WTC11 (cell line): ENCODE measurements around the gene ANKLE2.
"Not testable (repeated sequence)": the region's sequence is repeated elsewhere in the genome, so short reads cannot be mapped to it uniquely, and the experiment has no call there.

ENCODE experiments used
- GABPB1 ChIP-seq: sonication (generic); formaldehyde crosslinking; IDR thresholded peaks from 2 replicates; pipeline ENCODE4 v1.8.1; 2023; ENCODE audit warnings: mild to moderate bottlenecking, missing genetic modification reagents
- HMGA2 ChIP-seq: fragments of 250-450 bp; sonication (Bioruptor Pico); IDR thresholded peaks from 2 replicates; pipeline ENCODE4 v1.4.0; 2021; ENCODE audit warnings: mild to moderate bottlenecking, moderate library complexity
- NFYB ChIP-seq: sonication (generic); formaldehyde crosslinking; conservative IDR thresholded peaks from 2 replicates; pipeline ENCODE4 v1.8.0; 2022; ENCODE audit warnings: low read depth, missing genetic modification reagents
- NR3C1 ChIP-seq: sonication (generic); formaldehyde crosslinking; conservative IDR thresholded peaks from 2 replicates; pipeline ENCODE4 v1.8.1; 2023; ENCODE audit warnings: low read depth, mild to moderate bottlenecking, missing genetic modification reagents
- TEAD1 ChIP-seq: sonication (generic); formaldehyde crosslinking; IDR thresholded peaks from 2 replicates; pipeline ENCODE4 v1.8.0; 2022; ENCODE audit warnings: mild to moderate bottlenecking, missing genetic modification reagents
- ZNF121 ChIP-seq: sonication (generic); formaldehyde crosslinking; IDR thresholded peaks from 2 replicates; pipeline ENCODE4 v1.8.0; 2023; ENCODE audit warnings: missing genetic modification reagents
- ZNF416 ChIP-seq: fragments of 250-450 bp; sonication (Bioruptor Pico); IDR thresholded peaks from 2 replicates; pipeline ENCODE4 v1.9.0; 2021; ENCODE audit warnings: mild to moderate bottlenecking, inconsistent platforms
- TF ChIP-seq, protein P1 (sequence below): sonication (generic); formaldehyde crosslinking; IDR thresholded peaks from 2 replicates; pipeline ENCODE4 v1.8.0; 2022; ENCODE audit warnings: mild to moderate bottlenecking, missing genetic modification reagents
- TF ChIP-seq, protein P2 (sequence below): fragments of 200-600 bp; IDR thresholded peaks from 2 replicates; pipeline ENCODE4 v1.8.0; 2022; ENCODE audit warnings: antibody characterized with exemption
- TF ChIP-seq, protein P3 (sequence below): sonication (generic); formaldehyde crosslinking; IDR thresholded peaks from 2 replicates; pipeline ENCODE4 v1.8.1; 2022; ENCODE audit warnings: mild to moderate bottlenecking, moderate library complexity, missing genetic modification reagents
- TF ChIP-seq, protein P4 (sequence below): sonication (generic); formaldehyde crosslinking; IDR thresholded peaks from 2 replicates; pipeline ENCODE4 v1.8.0; 2023; ENCODE audit warnings: missing genetic modification reagents
- TF ChIP-seq, protein P5 (sequence below): sonication (generic); formaldehyde crosslinking; conservative IDR thresholded peaks from 2 replicates; pipeline ENCODE4 v1.8.1; 2022; ENCODE audit warnings: mild to moderate bottlenecking, missing genetic modification reagents

- TF ChIP-seq GABPB1 (CRISPR knock-in tag); HMGA2 (CRISPR knock-in tag); NFYB (CRISPR knock-in tag); ZNF416 (CRISPR knock-in tag); NR3C1 (CRISPR knock-in tag); TEAD1 (CRISPR knock-in tag); ZNF121: not testable (repeated sequence)
- TF ChIP-seq, protein P1, sequence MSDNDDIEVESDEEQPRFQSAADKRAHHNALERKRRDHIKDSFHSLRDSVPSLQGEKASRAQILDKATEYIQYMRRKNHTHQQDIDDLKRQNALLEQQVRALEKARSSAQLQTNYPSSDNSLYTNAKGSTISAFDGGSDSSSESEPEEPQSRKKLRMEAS (CRISPR knock-in tag), result not testable (repeated sequence)
- TF ChIP-seq, protein P2, sequence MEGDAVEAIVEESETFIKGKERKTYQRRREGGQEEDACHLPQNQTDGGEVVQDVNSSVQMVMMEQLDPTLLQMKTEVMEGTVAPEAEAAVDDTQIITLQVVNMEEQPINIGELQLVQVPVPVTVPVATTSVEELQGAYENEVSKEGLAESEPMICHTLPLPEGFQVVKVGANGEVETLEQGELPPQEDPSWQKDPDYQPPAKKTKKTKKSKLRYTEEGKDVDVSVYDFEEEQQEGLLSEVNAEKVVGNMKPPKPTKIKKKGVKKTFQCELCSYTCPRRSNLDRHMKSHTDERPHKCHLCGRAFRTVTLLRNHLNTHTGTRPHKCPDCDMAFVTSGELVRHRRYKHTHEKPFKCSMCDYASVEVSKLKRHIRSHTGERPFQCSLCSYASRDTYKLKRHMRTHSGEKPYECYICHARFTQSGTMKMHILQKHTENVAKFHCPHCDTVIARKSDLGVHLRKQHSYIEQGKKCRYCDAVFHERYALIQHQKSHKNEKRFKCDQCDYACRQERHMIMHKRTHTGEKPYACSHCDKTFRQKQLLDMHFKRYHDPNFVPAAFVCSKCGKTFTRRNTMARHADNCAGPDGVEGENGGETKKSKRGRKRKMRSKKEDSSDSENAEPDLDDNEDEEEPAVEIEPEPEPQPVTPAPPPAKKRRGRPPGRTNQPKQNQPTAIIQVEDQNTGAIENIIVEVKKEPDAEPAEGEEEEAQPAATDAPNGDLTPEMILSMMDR, result not testable (repeated sequence)
- TF ChIP-seq, protein P3, sequence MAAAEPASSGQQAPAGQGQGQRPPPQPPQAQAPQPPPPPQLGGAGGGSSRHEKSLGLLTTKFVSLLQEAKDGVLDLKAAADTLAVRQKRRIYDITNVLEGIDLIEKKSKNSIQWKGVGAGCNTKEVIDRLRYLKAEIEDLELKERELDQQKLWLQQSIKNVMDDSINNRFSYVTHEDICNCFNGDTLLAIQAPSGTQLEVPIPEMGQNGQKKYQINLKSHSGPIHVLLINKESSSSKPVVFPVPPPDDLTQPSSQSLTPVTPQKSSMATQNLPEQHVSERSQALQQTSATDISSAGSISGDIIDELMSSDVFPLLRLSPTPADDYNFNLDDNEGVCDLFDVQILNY (CRISPR knock-in tag), result not testable (repeated sequence)
- TF ChIP-seq, protein P4, sequence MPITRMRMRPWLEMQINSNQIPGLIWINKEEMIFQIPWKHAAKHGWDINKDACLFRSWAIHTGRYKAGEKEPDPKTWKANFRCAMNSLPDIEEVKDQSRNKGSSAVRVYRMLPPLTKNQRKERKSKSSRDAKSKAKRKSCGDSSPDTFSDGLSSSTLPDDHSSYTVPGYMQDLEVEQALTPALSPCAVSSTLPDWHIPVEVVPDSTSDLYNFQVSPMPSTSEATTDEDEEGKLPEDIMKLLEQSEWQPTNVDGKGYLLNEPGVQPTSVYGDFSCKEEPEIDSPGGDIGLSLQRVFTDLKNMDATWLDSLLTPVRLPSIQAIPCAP (CRISPR knock-in tag), result not testable (repeated sequence)
- TF ChIP-seq, protein P5, sequence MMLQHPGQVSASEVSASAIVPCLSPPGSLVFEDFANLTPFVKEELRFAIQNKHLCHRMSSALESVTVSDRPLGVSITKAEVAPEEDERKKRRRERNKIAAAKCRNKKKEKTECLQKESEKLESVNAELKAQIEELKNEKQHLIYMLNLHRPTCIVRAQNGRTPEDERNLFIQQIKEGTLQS (CRISPR knock-in tag), result not testable (repeated sequence)
These were observed 8.0 kb downstream of the ANKLE2 start for GRCh38 chr12:132753670-132754069.
